WTC11 (cell line): ENCODE measurements around the gene DDI2. TPM values are rescaled to one million over a fixed set of nuclear protein-coding genes. Genes with fewer than 3 reads are reported as not detected.
A peak's percentile ranks its signal among the peaks of the same experiment; 100 is the strongest.

Experiments used
- ARID4B ChIP-seq: sonication (generic); formaldehyde crosslinking; IDR thresholded peaks from 2 replicates; pipeline ENCODE4 v1.8.0; 2023; ENCODE audit warnings: missing genetic modification reagents, mild to moderate bottlenecking, borderline replicate concordance
- ATF2 ChIP-seq: sonication (generic); formaldehyde crosslinking; IDR thresholded peaks from 2 replicates; pipeline ENCODE4 v1.8.1; 2022; ENCODE audit warnings: low read depth, missing genetic modification reagents, borderline replicate concordance
- E2F1 ChIP-seq: sonication (generic); formaldehyde crosslinking; IDR thresholded peaks from 2 replicates; pipeline ENCODE4 v1.8.0; 2022; ENCODE audit warnings: mild to moderate bottlenecking, missing genetic modification reagents
- EMX1 ChIP-seq: fragments of 250-450 bp; sonication (Bioruptor Pico); IDR thresholded peaks from 2 replicates; pipeline ENCODE4 v1.8.0; 2021; ENCODE audit warnings: mild to moderate bottlenecking
- ERG ChIP-seq: fragments of 250-450 bp; sonication (Bioruptor Pico); IDR thresholded peaks from 2 replicates; pipeline ENCODE4 v1.8.0; 2021; ENCODE audit warnings: mild to moderate bottlenecking
- ESRRA ChIP-seq: sonication (generic); formaldehyde crosslinking; IDR thresholded peaks from 2 replicates; pipeline ENCODE4 v1.8.1; 2022; ENCODE audit warnings: mild to moderate bottlenecking, missing genetic modification reagents, borderline replicate concordance
- FOXP4 ChIP-seq: sonication (generic); formaldehyde crosslinking; IDR thresholded peaks from 2 replicates; pipeline ENCODE4 v1.8.0; 2022; ENCODE audit warnings: mild to moderate bottlenecking, missing genetic modification reagents
- GABPB1 ChIP-seq: sonication (generic); formaldehyde crosslinking; IDR thresholded peaks from 2 replicates; pipeline ENCODE4 v1.8.1; 2023; ENCODE audit warnings: mild to moderate bottlenecking, missing genetic modification reagents
- JUN ChIP-seq: sonication (generic); formaldehyde crosslinking; IDR thresholded peaks from 2 replicates; pipeline ENCODE4 v1.8.0; 2023; ENCODE audit warnings: mild to moderate bottlenecking, missing genetic modification reagents
- MLX ChIP-seq: sonication (generic); formaldehyde crosslinking; IDR thresholded peaks from 2 replicates; pipeline ENCODE4 v1.8.1; 2023; ENCODE audit warnings: mild to moderate bottlenecking, missing genetic modification reagents, moderate library complexity
- NR1H2 ChIP-seq: sonication (generic); formaldehyde crosslinking; IDR thresholded peaks from 2 replicates; pipeline ENCODE4 v1.9.0; 2021; ENCODE audit warnings: mild to moderate bottlenecking, moderate library complexity, missing genetic modification reagents
- NR3C1 ChIP-seq: sonication (generic); formaldehyde crosslinking; conservative IDR thresholded peaks from 2 replicates; pipeline ENCODE4 v1.8.1; 2023; ENCODE audit warnings: low read depth, mild to moderate bottlenecking, missing genetic modification reagents
- SMAD3 ChIP-seq: sonication (generic); formaldehyde crosslinking; IDR thresholded peaks from 2 replicates; pipeline ENCODE4 v1.8.0; 2022; ENCODE audit warnings: missing genetic modification reagents, mild to moderate bottlenecking, borderline replicate concordance
- ZBTB21 ChIP-seq: sonication (generic); formaldehyde crosslinking; IDR thresholded peaks from 2 replicates; pipeline ENCODE4 v1.8.1; 2023; ENCODE audit warnings: mild to moderate bottlenecking, missing genetic modification reagents, borderline replicate concordance
- ZMAT4 ChIP-seq: fragments of 250-450 bp; sonication (Bioruptor Pico); IDR thresholded peaks from 2 replicates; pipeline ENCODE4 v1.9.0; 2021; ENCODE audit warnings: mild to moderate bottlenecking
- ZNF138 ChIP-seq: sonication (generic); formaldehyde crosslinking; conservative IDR thresholded peaks from 2 replicates; pipeline ENCODE4 v1.8.1; 2022; ENCODE audit warnings: mild to moderate bottlenecking, moderate library complexity, missing genetic modification reagents
- ZNF281 ChIP-seq: sonication (generic); formaldehyde crosslinking; IDR thresholded peaks from 2 replicates; pipeline ENCODE4 v1.8.0; 2023; ENCODE audit warnings: mild to moderate bottlenecking, missing genetic modification reagents
- ZNF396 ChIP-seq: fragments of 250-450 bp; sonication (Bioruptor Pico); IDR thresholded peaks from 2 replicates; pipeline ENCODE4 v1.8.0; 2021; ENCODE audit warnings: mild to moderate bottlenecking, moderate library complexity, borderline replicate concordance
- ZNF416 ChIP-seq: fragments of 250-450 bp; sonication (Bioruptor Pico); IDR thresholded peaks from 2 replicates; pipeline ENCODE4 v1.9.0; 2021; ENCODE audit warnings: mild to moderate bottlenecking, inconsistent platforms
- ZNF512 ChIP-seq: sonication (generic); formaldehyde crosslinking; IDR thresholded peaks from 2 replicates; pipeline ENCODE4 v1.8.1; 2022; ENCODE audit warnings: missing genetic modification reagents, borderline replicate concordance
- ZNF671 ChIP-seq: fragments of 250-450 bp; sonication (Bioruptor Pico); IDR thresholded peaks from 2 replicates; pipeline ENCODE4 v1.8.0; 2021; ENCODE audit warnings: mild to moderate bottlenecking
- total RNA-seq: library from RNA; stranded (reverse); gene quantifications from 3 replicates; pipeline ENCODE4 v1.2.3, GENCODE V29; 2021

Gene DDI2
- total RNA-seq, 1 experiment from 2014 or later = 34.2 TPM

GRCh38 chr1:15603050-15603965 lies 13.9 kb upstream of the DDI2 start (continued):
- peak; percentile 99 for TF ChIP-seq FOXP4 (CRISPR knock-in tag)
- peak; percentile 96 for TF ChIP-seq ZNF281
- no peak for TF ChIP-seq ZNF671 (CRISPR knock-in tag)
- peak; percentile 94 for TF ChIP-seq ESRRA (CRISPR knock-in tag)
- peak; percentile 95 for TF ChIP-seq ATF2 (CRISPR knock-in tag)
- TF ChIP-seq GABPB1 (CRISPR knock-in tag) = peak; percentile 77
- peak; percentile 91; the same call in 1 of the 2 replicates for TF ChIP-seq MLX (CRISPR knock-in tag)
- peak; percentile 98 for TF ChIP-seq E2F1 (CRISPR knock-in tag)
- TF ChIP-seq ZNF416 (CRISPR knock-in tag) = no peak
- TF ChIP-seq ZBTB21 (CRISPR knock-in tag) = peak; percentile 97
- TF ChIP-seq NR3C1 = 0 out of 2 replicates have a peak, but pooled peaks have one; percentile 92
- TF ChIP-seq ZMAT4 (CRISPR knock-in tag) = no peak
- TF ChIP-seq ZNF512 (CRISPR knock-in tag) = no peak; the same call in 1 of the 2 replicates
- peak; percentile 89 for TF ChIP-seq NR1H2 (CRISPR knock-in tag)
- peak; percentile 98; the same call in 1 of the 2 replicates for TF ChIP-seq ARID4B (CRISPR knock-in tag)
- peak; percentile 98 for TF ChIP-seq SMAD3 (CRISPR knock-in tag)
- TF ChIP-seq ZNF396 = no peak
- TF ChIP-seq ZNF138 (CRISPR knock-in tag) = peak; percentile 99
- TF ChIP-seq ERG (CRISPR knock-in tag) = no peak
- TF ChIP-seq EMX1 = no peak
- TF ChIP-seq JUN (CRISPR knock-in tag) = peak; percentile 91
